Caco-2 (cell line): Measurements from ENCODE around the gene MRPS27. TPM values are rescaled to one million over a fixed set of nuclear protein-coding genes. Genes with fewer than 3 reads are reported as not detected.
A peak's percentile ranks its signal among the peaks of the same experiment; 100 is the strongest.

Source experiments
- BruUV-seq: library from RNA; stranded (reverse); fragments of 400-500 nt; replicated peaks from 2 replicates; lab custom pipeline; 2021; lab: Mats Ljungman, UMichigan
- CTCF ChIA-PET: fragments of 300-600 bp; sonication (Branson Sonifier 250); formaldehyde crosslinking; loops from one replicate; lab custom pipeline; 2022; ENCODE audit warnings: antibody characterized with exemption; lab: Charles Lee
- POLR2A ChIA-PET: fragments of 300-600 bp; sonication (Branson Sonifier 250); formaldehyde crosslinking; loops from one replicate; lab custom pipeline; 2022; ENCODE audit warnings: antibody characterized with exemption; lab: Charles Lee
- DNase-seq, 2 experiments: peaks; one replicate each; pipeline versions ENCODE4 v3.0.0 to v3.0.0-alpha.2; 2020 to 2022
- H3K27me3 ChIP-seq: replicated peaks from 2 replicates; pipeline ENCODE4 v1.6.0; 2011; ENCODE audit warnings: low read length; ENCODE audit not compliant: control insufficient read depth, insufficient read depth
- H3K36me3 ChIP-seq: 2 replicates; pipeline ENCODE4 v1.5.1; 2011; ENCODE audit warnings: low read length; ENCODE audit not compliant: control insufficient read depth, insufficient read depth
- H3K4me1 ChIP-seq: fragments of 250-450 bp; sonication (Bioruptor Pico); 2 replicates; pipeline ENCODE4 v1.5.1; 2020; ENCODE audit warnings: mild to moderate bottlenecking
- H3K4me3 ChIP-seq: 2 replicates; pipeline ENCODE4 v1.5.1; 2011; ENCODE audit warnings: low read depth, mild to moderate bottlenecking, control low read depth, low read length
- H3K9me3 ChIP-seq: fragments of 250-450 bp; sonication (Bioruptor Pico); 2 replicates; pipeline ENCODE4 v1.5.1; 2020; ENCODE audit warnings: mild to moderate bottlenecking, moderate library complexity
- H3K27ac Mint-ChIP-seq: one replicate; pipeline ENCODE4 v1.8.0; 2022; ENCODE audit warnings: mixed read lengths; ENCODE audit not compliant: unreplicated experiment
- H3K27me3 Mint-ChIP-seq: one replicate; pipeline ENCODE4 v1.8.0; 2022; ENCODE audit warnings: mixed read lengths; ENCODE audit not compliant: insufficient read depth, unreplicated experiment
- H3K36me3 Mint-ChIP-seq: one replicate; pipeline ENCODE4 v1.8.0; 2022; ENCODE audit warnings: mild to moderate bottlenecking, mixed read lengths; ENCODE audit not compliant: insufficient read depth, unreplicated experiment
- H3K4me1 Mint-ChIP-seq: one replicate; pipeline ENCODE4 v1.8.0; 2022; ENCODE audit warnings: low read depth, mixed read lengths; ENCODE audit not compliant: unreplicated experiment
- H3K4me3 Mint-ChIP-seq: one replicate; pipeline ENCODE4 v1.8.0; 2022; ENCODE audit warnings: mild to moderate bottlenecking, moderate library complexity, mixed read lengths; ENCODE audit not compliant: unreplicated experiment
- H3K9me3 Mint-ChIP-seq: one replicate; pipeline ENCODE4 v1.8.0; 2022; ENCODE audit warnings: mixed read lengths; ENCODE audit not compliant: unreplicated experiment
- intact Hi-C: fragments of 100-400 bp; cut with micrococcal nuclease; formaldehyde crosslinking; loops from one replicate; pipeline ENCODE4 v1.10.0; 2022; ENCODE audit not compliant: unreplicated experiment
- total RNA-seq: library from RNA; stranded (reverse); gene quantifications from 2 replicates; pipeline ENCODE4 v1.2.3, GENCODE V29; 2022
- TF ChIP-seq, protein P1 (sequence below), 2 experiments: fragments of 200-600 bp in 1 of 2; IDR thresholded peaks; 1 replicate in 1 of 2; 2 replicates in 1 of 2; pipeline versions ENCODE4 v1.5.1 to v1.8.0; 2011 to 2022; ENCODE audit warnings: antibody characterized with exemption in 1 of 2, control low read depth in 1 of 2, inconsistent platforms in 1 of 2, low read depth in 1 of 2, low read length in 1 of 2, mild to moderate bottlenecking in 1 of 2, moderate library complexity in 1 of 2; ENCODE audit not compliant: insufficient read depth in 1 of 2, severe bottlenecking in 1 of 2, unreplicated experiment in 1 of 2

MRPS27 gene
- total RNA-seq, 1 experiment from 2014 or later: 71.1 TPM

DNA sequence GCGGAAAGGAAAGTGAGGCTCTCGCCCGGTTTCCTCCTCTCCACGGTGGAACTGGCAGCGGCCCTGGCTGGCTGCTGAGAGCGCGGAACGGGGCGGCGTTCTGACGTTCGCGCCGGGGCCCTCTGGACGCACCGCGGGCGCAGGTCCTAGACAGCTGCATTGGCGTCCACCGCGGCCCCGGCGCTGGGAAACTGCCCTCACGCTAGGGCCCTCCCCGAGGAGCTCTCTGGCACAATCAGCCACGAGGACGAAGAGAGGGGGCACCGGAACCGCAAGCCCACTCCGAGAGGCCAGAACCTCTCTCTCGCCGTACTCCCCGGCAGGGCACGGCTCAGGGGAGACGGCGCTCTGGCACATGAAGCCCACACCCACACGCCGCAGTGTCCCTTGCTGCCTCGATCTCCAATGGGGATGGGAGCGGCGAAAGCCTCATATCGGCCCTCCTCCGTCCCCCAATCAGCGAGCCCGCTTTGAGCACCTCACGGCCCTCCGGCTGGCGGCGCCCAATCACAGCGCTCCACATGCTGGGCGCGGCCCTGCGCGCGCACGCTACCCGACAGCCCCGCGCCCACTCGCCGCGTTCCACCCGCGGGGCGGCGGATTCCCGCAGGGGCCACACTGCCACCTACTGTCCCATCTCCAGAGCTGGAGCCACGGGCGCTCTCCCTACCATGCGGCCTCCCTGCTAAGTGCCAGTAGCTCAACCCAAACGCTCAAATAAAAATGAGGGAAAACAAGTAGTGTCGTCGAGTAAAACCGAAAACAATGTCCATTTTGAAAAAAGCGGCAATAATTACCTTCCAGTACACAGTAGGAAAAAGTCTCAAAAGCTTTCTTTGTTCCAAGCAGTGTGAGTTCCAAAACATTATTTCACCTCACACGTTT is 11.8 kb downstream of the MRPS27 start:
- no peaks in the 10 kb centered on the region for H3K27me3 ChIP-seq
- 0 out of 2 replicates have a peak, but pooled peaks cover 1% of the 10 kb centered on the region for H3K36me3 ChIP-seq
- BruUV-seq: TSS peak; percentile 73
- Mint-ChIP-seq H3K4me3 (peak overlapping the region; percentile 84), H3K27ac (peak overlapping the region; percentile 84), H3K9me3 (no peaks in the 10 kb centered on the region), H3K4me1 (peaks cover 18% of the 10 kb centered on the region), H3K27me3 (no peaks in the 10 kb centered on the region), H3K36me3 (peaks cover 52% of the 10 kb centered on the region)
- H3K9me3 ChIP-seq: no peaks in the 10 kb centered on the region
- intact Hi-C loops: loop anchor here (1.0 kb wide), 2 partner anchors 12 to 171 kb away; partner anchors contain the start of genes MRPS27 and PTCD2
- ChIA-PET POLR2A (interaction anchor here (0.6 to 1.9 kb wide), 3 partner anchors 12 to 170 kb away, joined by 3 to 19 read pairs (median 3); partner anchors contain the start of genes MRPS27 and PTCD2), CTCF (interaction anchor here (0.7 to 1.7 kb wide), 5 partner anchors 12 to 614 kb away, joined by 3 to 15 read pairs (median 3); partner anchors contain the start of genes MRPS27 and PTCD2)
- peak; percentile 97 to 98 for DNase-seq
- H3K4me3 ChIP-seq: peak overlapping the region; percentile 57
- TF ChIP-seq, protein P1, sequence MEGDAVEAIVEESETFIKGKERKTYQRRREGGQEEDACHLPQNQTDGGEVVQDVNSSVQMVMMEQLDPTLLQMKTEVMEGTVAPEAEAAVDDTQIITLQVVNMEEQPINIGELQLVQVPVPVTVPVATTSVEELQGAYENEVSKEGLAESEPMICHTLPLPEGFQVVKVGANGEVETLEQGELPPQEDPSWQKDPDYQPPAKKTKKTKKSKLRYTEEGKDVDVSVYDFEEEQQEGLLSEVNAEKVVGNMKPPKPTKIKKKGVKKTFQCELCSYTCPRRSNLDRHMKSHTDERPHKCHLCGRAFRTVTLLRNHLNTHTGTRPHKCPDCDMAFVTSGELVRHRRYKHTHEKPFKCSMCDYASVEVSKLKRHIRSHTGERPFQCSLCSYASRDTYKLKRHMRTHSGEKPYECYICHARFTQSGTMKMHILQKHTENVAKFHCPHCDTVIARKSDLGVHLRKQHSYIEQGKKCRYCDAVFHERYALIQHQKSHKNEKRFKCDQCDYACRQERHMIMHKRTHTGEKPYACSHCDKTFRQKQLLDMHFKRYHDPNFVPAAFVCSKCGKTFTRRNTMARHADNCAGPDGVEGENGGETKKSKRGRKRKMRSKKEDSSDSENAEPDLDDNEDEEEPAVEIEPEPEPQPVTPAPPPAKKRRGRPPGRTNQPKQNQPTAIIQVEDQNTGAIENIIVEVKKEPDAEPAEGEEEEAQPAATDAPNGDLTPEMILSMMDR (IDR thresholded peaks at IDR 0.05; ENCODE audit: insufficient read depth in 1 of 2, low read depth in 1 of 2, low read length in 1 of 2, severe bottlenecking in 1 of 2, unreplicated experiment in 1 of 2): peak; percentile 76 to 86
- H3K4me1 ChIP-seq: peaks cover 19% of the 10 kb centered on the region

DNA sequence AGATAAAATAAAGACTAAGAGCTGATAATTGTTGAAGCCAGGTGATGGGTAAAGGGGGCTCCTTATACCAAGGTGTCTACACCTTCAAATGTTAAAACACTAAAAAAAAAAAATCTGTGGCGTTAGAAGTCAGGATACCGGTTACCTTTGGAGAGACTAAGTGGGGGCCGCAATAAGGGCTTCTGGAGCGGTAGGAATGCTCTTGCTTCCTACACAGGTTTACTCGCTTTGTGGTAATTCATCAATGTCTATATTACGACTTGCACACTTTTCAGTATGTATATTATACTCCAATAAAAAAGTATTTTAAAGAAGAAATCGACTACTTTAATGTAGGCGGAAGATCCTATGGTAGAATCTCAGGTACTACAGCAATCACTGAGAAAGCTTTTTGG is 12.5 kb downstream of the MRPS27 start:
- peaks cover 46% of the 10 kb centered on the region for H3K36me3 Mint-ChIP-seq
- H3K4me1 ChIP-seq: peaks cover 25% of the 10 kb centered on the region
- H3K27ac Mint-ChIP-seq: peak overlapping the region; percentile 84
- TF ChIP-seq, protein P1 (IDR thresholded peaks at IDR 0.05; ENCODE audit: insufficient read depth in 1 of 2, low read depth in 1 of 2, low read length in 1 of 2, severe bottlenecking in 1 of 2, unreplicated experiment in 1 of 2): no peak
- CTCF ChIA-PET: interaction anchor here (0.7 to 1.7 kb wide), 3 partner anchors 12 to 614 kb away, joined by 3 to 15 read pairs (median 6); partner anchors contain the start of genes MRPS27 and PTCD2
- H3K4me1 Mint-ChIP-seq: peaks cover 25% of the 10 kb centered on the region
- H3K9me3 Mint-ChIP-seq: no peaks in the 10 kb centered on the region
- H3K9me3 ChIP-seq: no peaks in the 10 kb centered on the region
- H3K27me3 Mint-ChIP-seq: no peaks in the 10 kb centered on the region
- BruUV-seq: no TSS peak
- no peak for DNase-seq
- POLR2A ChIA-PET: interaction anchor here (0.7 to 1.9 kb wide), 2 partner anchors 11 to 13 kb away, joined by 5 to 19 read pairs; partner anchors contain the start of genes MRPS27 and PTCD2
- H3K27me3 ChIP-seq: no peaks in the 10 kb centered on the region
- intact Hi-C loops: no loop called here
- peak overlapping the region; percentile 84 for H3K4me3 Mint-ChIP-seq
- 0 out of 2 replicates have a peak, but pooled peaks cover 1% of the 10 kb centered on the region for H3K36me3 ChIP-seq
- H3K4me3 ChIP-seq: peak overlapping the region; percentile 57
